Measurements from ENCODE around the gene STEAP3.
A peak's percentile ranks its signal among the peaks of the same experiment; 100 is the strongest.
"Not testable (repeated sequence)": the region's sequence is repeated elsewhere in the genome, so short reads cannot be mapped to it uniquely, and the experiment has no call there.

Gene STEAP3

GRCh38 chr2:119261493-119262225 lies 38.0 kb downstream of the STEAP3 start:
- no peak for DNase-seq (ENCODE audit: low read depth)

- no peak for DNase-seq (ENCODE audit: low read depth)
Measured at GRCh38 chr2:119263025-119263424, 39.4 kb downstream of the STEAP3 start.

- DNase-seq (ENCODE audit: low read depth) = no peak
Measured at GRCh38 chr2:119263656-119264055, 40.0 kb downstream of the STEAP3 start.

DNA sequence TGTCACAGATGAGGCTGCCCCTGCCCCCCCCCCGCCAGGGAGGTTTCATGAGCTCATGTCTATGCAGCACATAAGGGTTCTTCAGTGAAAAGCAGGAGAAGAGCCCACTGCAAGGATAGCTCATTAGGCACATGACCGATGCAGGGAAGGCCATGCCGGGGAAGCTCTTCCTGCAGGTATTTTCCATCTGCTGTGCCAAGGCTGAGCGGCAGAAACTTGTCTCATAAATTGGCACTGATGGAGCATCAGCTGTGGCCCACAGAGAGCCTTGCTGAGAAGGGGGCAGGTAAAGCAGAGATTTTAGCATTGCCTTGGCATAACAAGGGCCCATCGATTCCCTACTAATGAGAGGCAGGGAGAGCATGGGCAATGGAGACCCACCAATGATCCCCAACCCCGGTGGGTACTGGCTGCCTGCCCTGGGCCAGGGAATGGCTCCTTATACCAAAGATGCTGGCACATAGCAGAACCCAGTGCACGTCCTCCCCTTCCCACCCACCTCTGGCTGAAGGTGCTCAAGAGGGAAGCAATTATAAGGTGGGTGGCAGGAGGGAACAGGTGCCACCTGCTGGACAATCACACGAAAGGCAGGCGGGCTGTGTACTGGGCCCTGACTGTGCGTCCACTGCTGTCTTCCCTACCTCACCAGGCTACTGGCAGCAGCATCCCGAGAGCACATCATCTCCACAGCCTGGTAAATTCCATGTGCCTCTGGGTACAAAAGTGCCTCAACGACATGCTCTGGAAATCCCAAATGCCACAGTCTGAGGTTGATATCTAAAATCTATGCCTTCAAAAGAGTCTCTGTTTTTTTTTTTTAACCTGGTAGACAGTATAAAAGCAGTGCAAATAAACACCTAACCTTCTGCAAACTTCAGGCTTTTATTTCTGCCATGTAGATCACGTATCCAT lies 41.4 kb downstream of the STEAP3 start:
- no peak for DNase-seq (ENCODE audit: low read depth)

DNA sequence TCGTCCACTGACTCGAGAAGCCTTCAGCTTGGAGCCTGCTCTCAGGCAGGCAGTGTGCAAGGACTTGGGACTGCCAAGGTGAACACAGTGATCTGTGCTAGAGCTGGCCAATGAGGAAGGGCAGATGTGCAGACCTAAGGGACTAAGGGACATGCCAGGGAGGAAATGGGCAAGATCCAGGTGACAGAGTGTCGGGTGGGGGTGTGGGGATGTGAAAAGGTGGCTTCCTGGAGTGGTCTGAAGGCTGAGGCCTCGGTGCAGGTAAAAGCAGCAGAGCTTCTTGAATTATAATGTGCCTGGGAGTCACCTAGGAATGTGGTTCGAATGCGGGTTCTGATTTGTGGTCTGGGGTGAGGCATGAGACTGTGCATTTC lies 42.0 kb downstream of the STEAP3 start:
- no peak for DNase-seq (ENCODE audit: low read depth)

- no peak for DNase-seq (ENCODE audit: low read depth)
Measured at GRCh38 chr2:119266091-119266589, 42.5 kb downstream of the STEAP3 start.

- DNase-seq (ENCODE audit: low read depth) = no peak
Measured at GRCh38 chr2:119267604-119268003, 44.0 kb downstream of the STEAP3 start.

DNA sequence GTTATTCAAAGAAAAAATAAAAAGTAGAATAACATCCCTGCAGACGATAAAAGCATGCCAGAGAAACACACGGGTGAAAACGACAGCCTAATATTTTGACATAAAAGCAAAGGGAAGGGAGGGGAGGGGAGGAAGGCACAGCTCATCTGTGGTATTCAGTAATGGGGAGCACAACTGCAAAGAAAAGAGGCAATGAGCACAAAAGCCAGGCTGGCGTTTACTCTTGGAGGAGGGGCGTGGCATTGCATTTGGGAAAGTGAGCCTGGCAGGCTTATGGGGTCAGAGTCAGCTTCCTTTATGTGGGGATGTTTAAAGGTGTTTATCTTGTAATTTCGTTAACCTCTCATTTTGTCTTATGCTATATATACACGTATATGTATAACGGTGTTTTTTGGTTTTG lies 53.2 kb downstream of the STEAP3 start:
- no peak for DNase-seq (ENCODE audit: low read depth)

DNA sequence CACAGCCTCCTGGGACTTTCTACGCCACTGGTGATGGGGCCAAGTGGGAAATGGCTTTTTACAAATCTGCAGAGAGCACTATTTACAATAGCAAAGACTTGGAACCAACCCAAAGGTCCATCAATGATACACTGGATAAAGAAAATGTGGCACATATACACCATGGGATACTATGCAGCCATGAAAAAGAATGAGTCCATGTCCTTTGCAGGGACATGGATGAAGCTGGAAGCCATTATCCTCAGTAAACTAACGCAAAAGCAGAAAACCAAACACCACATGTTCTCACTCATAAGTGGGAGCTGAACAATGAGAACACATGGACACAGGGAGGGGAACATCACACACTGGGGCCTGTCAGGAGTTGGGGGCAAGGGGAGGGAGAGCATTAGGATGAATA lies 54.8 kb downstream of the STEAP3 start:
- DNase-seq (ENCODE audit: low read depth) = not testable (repeated sequence)

DNA sequence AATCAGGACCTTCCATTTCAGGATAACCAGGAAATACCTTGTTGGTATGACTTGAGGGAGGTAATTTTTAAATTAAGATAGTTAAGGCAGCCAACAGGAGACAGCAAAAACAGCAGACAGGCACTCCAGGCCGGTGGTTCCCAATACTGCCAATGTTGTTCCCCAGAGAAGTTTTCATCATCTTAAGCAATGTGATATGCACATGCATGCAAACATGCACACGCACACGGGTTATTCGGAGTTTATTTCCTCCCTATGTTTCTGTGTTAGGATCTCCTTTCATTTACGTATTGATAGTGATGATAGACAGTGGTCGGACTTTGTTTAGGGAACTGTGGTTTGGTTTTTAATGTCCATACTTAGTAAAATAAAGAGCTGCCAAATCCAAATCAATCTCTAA lies 55.3 kb downstream of the STEAP3 start:
- DNase-seq (ENCODE audit: low read depth) = no peak

GRCh38 chr2:119279666-119280065 lies 56.0 kb downstream of the STEAP3 start:
- DNase-seq (ENCODE audit: low read depth) = no peak

DNA sequence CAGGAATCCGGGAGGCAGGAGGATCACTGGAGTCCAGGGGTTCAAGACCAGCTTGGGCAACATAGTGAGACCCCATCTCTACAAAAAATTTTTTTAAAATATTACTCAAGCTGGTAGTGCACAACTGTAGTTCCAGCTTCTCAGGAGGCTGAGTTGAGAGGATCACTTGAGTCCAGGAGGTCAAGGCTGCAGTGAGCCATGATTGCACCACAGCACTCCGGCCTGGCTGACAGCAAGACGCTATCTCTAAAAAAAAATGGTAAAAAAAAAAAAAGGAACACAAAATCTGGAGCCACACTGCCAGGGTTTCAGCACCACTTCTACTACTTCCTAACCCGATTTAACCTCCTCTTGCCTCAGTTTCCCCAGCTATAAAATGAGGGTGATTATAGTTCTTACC lies 57.0 kb downstream of the STEAP3 start:
- no peak for DNase-seq (ENCODE audit: low read depth)

- no peak for DNase-seq (ENCODE audit: low read depth)
Measured at GRCh38 chr2:119282146-119282995, 58.7 kb downstream of the STEAP3 start.

- DNase-seq (ENCODE audit: low read depth) = no peak
Measured at GRCh38 chr2:119282996-119283511, 59.4 kb downstream of the STEAP3 start.

- DNase-seq (ENCODE audit: low read depth) = no peak
Measured at GRCh38 chr2:119283873-119284331, 60.3 kb downstream of the STEAP3 start.

- no peak for DNase-seq (ENCODE audit: low read depth)
Measured at GRCh38 chr2:119286661-119287060, 63.0 kb downstream of the STEAP3 start.

GRCh38 chr2:119288576-119288975 lies 64.9 kb downstream of the STEAP3 start:
- DNase-seq (ENCODE audit: low read depth) = no peak

GRCh38 chr2:119289093-119289492 lies 65.5 kb downstream of the STEAP3 start:
- DNase-seq (ENCODE audit: low read depth) = no peak

GRCh38 chr2:119289642-119290041 lies 66.0 kb downstream of the STEAP3 start:
- no peak for DNase-seq (ENCODE audit: low read depth)

DNA sequence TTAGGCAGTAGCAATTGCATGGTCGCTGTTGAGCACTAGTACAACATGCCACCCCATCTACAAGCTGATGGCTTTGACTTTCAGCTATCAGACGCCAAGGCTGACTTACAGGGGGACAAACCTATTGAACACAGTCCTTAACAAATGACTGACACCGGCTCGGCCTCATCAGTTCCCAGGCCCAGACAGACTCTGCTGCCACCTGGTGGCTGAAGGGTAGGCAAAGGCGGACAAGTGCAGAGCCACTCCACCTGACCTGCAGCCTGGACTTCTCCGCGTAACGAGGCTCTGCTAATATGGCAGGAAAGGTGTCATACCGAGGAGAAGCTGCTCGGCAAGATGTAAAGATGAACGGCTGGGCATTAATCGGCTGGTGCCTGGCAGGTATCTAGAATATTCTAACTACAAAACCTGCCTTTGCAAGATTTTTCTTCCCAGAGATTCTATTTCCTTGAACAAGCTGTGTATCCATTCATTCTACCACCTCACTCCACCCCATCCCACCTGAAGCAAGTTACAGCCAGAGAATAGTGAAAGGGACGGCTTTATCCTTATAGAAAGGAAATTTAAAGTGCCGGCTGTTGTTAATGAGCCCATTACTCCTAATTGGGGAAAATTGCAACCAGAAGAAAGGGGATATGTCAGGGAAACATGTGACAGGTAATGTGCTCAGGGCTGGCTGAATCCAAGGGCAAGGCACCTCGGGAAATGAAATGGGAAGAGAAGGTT lies 67.4 kb downstream of the STEAP3 start:
- peak; percentile 43 for DNase-seq (ENCODE audit: low read depth)

DNA sequence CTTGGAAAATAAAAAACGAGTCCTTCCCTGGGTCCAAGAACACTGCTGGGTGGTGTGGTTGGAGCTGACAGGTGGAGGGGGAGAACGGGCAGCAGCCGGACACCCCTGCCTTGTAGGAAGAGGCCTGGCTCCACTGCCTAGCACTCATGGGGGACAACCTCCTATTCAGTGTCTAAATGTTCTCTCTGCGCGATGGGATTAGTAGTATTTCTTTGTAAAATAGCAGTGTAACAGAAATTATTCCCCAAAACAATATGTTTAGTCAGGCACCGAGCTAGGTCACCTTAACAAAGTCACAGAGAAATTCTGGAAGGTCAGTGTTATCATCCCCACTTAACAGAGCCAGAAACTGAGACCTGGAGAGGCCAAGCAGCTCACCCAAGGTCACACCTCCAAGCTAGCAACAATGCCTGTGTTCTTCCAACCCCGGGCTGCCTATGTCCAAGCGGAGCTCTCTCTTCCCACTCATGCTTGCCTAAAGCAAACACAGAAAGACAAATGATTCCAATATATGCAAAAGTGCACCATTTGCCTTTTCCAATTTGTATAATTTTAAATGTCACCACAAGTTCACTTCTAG lies 68.0 kb downstream of the STEAP3 start:
- no peak for DNase-seq (ENCODE audit: low read depth)
